HG03064 (cell line): ENCODE measurements around the gene MRTFA.
A peak's percentile ranks its signal among the peaks of the same experiment; 100 is the strongest.
"Not testable (repeated sequence)": the region's sequence is repeated elsewhere in the genome, so short reads cannot be mapped to it uniquely, and the experiment has no call there.

Source experiments
- ATAC-seq: cut with Tn5 transposase; IDR thresholded peaks from one replicate; pipeline ENCODE4 v1.9.1; 2021; ENCODE audit warnings: low read depth; ENCODE audit not compliant: unreplicated experiment

The MRTFA gene

DNA sequence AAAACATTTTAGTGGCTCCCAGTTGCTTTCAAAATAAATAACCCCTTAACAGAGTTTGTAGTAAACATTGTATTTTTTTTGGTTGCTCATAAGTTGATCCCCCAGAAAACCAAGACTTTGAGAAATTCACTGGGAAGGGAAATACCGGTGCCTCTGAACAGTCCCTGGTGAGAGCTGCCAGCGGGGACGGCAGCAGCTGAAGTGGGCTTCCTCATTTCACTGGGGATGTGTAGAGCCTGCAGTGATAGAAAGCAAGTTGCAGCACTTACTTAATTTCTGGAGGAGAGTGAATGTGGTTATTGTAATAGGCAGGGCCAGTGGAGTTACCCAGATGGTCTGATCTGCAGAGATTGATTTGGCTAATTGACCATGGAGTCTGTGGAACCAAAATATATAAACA, 24.2 kb upstream of the MRTFA start:
- no peak for ATAC-seq

DNA sequence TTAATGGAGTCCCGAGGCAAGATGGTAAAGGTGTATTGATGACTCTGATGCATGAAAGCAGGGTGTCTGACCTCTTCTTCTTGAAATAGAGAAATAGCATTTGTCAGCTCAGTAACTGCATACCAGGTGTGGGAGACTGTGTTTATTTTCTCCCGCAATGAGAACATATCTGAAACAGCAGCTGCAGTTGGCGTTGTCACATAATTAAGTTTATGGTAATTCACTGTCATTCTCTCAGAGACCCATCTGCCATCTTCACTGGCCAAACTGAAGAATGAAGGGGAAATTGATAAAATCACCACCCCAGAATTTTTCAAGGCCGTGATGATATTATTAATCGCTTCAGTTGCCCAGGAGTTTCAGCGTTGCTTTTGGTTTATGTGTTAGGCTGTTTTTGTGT, 22.6 kb upstream of the MRTFA start:
- ATAC-seq: no peak

DNA sequence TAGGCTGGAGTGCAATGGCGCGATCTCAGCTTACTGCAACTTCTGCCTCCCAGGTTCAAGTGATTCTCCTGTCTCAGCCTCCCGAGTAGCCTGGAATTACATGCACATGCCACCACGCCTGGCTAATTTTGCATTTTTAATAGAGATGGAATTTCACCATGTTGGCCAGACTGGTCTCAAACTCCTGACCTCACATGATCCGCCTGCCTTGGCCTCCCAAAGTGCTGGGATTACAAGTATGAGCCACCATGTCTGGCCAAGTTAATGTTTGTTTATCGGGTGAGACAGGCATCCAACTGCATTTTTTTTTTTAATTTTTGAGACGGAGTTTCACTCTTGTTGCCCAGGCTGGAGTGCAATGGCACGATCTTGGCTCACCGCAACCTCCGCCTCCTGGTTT, 20.1 kb upstream of the MRTFA start:
- not testable (repeated sequence) for ATAC-seq

DNA sequence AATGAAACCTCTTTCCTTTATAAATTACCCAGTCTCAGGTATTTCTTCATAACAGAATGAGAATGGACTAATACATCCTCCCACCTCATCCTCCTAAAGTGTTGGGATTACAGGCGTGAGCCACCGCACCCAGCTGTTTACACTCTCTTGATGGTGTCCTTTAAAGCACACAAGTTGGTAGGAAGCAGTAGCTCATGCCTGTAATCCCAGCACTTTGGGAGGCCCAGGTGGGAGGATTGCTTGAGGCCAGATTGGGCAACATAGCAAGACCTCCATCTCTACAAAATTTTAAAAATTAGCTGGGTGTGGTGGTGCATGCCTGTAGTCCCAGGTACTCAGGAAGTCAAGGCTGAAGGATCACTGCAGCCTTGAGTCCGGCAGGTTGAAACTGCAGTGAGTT, 19.4 kb upstream of the MRTFA start:
- not testable (repeated sequence) for ATAC-seq

DNA sequence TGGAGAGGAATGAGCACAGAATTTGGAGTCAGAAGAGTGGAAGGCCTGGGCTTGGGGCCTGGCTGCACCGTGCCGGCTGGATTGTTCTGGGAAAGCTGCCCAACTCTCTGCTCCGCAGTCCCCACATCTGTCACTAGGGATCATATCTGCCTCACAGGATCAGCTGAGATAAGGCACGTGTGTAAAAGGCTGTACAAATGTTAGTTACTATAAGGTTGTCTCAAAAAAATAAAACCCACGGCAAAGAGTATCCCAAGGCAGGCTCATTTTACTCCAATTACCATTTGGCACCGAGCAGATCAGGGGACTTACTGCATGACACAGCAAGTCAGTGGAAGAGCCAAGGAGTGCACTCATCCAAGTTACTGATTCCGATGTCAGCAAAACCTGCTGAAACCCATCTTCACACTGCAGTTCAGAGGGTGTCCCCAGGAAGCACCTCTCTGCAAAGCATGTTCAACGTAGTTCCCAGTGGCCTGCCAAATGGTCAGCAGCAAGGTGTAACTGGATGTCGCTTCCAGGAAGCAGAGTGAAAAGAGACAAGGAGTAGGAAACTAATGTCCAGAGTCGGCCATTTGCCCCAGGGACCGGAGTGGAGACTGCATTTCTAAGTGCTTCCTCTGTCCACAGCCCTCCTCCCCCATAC, 18.1 kb upstream of the MRTFA start:
- no peak for ATAC-seq

DNA sequence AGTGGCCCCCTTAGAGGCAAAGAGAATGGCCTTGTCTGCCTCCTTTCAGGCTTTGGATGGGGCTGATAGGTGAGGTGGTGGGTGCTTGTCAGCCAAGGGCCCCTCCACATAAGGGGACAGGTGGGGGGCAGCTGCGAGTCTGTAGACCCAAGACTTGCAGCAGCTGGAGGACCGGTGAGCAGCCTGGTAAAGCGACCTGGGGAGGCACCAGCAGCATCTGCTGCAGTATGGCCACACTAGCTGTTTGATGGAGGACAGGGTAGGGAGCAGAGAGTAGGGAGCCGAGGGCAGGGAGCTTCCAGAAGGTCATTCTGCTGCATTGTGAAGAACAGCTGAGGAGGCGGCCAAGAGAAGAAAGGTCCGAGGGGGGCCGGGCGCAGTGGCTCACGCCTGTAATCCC, 16.8 kb upstream of the MRTFA start:
- no peak for ATAC-seq

DNA sequence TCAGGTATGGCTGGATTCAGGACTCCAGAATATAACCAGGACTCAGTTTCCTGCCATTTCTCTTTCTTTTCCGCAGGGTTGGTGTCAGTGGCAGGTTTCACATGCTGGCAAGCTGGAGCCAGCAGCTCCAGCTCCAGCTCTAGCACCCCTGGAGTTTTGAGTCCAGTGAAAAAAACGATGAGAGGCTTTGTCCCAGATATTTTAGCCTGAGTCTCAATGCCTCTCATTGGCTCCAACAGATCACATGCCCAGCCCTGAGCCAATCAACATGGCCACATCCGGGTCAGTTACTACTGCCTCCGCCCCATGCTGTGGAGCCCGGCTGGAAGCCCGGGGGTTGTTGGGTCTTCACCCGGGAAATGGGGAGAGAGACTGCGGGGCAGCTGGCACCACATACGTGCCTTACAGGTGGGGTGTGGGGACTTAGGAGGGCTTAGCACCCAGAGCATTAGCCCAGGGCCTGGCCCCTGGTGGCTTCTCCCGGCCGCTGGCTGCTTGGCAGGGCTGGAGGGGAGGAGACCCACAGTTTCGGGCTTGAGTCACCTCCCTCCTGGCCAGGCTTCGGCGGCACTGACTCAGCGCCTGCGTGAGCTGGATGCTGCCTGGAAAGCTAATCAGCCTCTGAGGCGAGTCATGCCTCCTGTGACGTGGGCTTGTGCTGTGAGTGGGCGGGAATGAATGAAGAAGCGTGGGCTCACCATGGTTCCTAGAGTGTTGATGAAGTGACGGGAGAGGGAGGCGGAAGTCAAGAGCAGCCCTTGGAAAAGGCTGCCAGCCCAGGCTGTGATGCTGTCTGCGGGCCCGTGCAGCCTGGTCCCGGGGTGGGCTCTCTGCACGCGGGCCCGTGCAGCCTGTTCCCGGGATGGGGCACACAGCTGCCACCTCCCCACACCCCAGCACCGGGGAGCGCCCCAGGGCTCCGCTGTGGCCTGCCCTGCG, 15.3 kb upstream of the MRTFA start:
- ATAC-seq: no peak

DNA sequence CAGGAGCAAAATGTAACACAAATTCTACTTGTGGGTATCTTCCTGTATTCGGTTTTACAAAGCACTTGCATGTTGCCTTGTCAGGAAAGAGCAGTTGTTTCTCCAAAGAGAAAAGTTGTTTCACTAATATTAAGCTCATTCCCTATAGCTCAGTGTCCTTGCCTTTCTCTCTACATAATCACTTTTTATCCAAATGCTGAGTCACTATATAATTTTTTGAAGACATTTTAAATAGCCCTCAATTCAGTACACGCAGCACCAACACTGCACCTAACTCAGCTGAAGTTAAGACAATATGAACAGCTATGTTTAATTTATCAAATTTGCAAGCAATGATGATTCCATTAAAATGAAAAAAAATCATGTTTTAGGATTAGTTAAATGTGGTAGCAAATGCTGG, 14.5 kb upstream of the MRTFA start:
- ATAC-seq: no peak

DNA sequence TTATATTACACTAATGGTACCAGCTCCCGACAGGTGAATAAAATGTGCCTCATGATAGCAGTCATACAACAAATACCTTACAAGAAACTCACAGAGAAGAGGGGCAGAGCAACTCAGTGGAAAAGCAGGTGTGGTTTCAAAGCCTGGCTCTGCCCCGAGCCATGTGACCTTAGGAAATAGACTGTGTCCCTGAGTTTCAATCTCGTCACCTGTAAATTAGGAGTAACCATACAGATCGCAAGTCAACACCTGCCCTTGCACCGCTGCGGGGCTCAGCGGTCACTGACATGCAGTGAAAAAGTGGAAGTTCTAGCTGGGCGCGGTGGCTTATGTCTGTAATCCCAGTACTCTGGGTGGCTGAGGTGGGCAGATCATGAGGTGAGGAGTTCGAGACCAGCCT, 11.9 kb upstream of the MRTFA start:
- no peak for ATAC-seq

DNA sequence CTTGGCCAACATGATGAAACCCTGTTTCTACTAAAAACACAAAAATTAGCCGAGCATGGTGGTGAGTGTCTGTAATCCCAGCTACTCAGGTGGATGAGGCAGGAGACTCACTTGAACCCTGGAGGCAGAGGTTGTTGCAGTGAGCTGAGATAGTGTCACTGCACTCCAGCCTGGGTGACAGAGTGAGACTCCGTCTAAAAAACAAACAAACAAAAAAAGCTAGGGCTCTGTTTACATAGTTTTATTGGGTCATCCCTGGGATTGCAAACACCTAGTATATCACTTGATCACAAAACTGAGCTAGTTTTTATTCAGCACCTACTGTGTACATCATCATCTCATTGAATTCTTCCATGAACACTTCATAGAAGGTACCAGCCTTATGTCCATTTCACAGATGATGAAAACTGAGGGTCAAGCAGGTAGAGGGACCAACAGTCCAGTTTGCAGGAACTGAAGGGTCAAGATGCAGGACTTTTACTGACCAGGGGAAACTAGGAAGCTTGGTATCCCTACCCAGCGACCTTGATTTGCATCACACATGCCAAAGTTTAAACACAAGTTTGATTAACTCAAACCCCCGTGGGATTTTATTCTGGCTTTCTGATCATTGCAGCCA, 9.2 kb upstream of the MRTFA start:
- ATAC-seq: no peak

DNA sequence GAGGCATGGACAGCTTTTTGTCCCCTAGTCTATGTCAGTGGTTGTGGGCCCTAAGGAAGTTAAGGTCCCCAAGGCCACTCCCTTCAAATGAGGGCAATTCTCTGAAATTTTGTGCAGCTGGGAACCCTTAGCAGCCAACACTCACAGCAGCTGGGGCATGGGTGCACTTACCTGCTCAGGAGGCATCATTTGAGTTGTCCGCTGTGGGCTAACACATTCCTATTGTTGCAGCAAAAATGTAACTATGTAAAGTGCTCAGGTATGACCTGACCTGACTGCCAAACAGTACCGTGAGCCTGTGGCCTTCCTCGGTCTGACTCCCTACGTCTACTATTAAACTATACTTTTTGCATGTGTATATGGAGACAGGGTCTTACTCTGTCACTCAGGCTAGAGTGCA, 5.8 kb upstream of the MRTFA start:
- ATAC-seq: no peak

DNA sequence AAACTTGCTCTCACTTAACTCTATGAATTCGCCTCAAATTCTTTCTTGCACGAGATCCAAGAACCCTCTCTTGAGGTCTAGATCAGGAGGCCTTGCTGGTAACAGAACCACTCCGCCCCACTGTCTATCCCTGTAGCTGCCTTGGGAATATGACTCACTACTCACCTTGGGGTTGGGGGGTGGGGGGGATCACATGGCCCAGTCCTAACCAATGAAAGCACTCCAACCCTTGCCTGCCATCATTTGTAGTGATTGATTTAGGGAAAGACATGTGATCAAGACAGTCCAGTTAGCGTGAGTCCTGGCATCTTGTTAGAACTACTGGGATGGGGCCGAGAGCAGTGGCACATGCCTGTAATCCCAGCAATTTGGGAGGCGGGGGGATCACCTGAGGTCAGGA, 4.8 kb upstream of the MRTFA start:
- ATAC-seq: no peak

DNA sequence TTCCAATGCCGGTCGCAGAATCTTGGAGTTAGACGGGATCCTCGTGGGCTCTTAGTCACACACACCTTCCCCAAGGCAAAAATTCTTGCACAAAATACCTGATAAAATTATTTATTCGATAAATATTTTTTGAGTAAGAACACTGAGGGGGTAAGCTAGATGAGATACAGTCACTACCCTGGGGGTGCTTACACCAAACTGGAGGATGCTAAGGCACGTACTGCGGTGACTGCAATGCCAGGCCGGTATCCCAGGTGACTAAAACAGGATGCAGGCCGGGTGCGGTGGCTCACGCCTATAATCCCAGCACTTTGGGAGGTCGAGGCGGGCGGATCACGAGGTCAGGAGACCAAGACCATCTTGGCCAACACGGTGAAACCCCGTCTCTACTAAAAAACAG, 1.7 kb upstream of the MRTFA start:
- no peak for ATAC-seq

DNA sequence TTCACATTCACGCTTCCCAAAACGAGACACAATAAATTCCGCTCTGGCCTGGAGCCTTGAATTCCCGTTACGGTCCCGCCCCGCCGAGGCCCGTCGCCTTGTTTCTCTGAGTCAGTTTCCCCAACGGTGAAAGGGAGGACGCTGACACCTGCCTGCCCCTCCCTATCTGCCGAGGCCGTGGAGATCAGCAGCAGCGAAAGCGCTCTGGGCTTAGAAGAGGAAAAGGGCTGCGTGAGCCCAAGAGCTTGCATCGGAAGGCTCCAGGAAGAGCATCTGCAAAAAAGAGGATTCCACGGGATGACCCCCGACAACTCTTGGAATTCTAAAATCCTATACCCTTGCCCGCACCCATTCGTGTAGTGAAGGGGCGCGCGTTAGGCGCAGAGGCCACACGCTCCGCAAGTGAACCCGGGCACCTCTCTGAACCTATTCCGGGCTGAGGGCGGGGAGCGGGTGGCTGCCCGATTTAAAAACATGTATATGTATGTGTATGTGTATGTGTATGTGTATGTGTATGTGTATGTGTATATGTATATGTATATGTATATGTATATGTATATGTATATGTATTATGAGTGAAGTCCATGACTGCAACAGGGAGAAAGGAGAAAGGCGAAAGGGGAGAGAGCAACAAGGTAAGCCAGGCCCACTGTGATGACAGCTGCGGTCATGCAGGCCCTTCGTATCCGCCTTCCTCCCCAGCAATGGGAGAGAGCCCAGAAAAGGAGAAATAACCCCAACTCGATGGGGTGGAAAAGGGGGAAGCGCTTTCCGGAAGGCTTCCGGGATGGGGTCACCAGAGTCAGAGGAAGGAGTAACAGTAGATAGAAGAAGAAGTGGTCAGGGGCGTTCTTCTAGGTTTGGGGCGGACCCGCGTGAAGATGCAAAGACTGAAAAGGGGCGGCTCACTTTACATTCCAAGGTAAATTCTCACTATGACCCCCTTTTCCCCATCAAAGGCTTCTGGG, 948 bp upstream of the MRTFA start:
- peak; percentile 25 for ATAC-seq

DNA sequence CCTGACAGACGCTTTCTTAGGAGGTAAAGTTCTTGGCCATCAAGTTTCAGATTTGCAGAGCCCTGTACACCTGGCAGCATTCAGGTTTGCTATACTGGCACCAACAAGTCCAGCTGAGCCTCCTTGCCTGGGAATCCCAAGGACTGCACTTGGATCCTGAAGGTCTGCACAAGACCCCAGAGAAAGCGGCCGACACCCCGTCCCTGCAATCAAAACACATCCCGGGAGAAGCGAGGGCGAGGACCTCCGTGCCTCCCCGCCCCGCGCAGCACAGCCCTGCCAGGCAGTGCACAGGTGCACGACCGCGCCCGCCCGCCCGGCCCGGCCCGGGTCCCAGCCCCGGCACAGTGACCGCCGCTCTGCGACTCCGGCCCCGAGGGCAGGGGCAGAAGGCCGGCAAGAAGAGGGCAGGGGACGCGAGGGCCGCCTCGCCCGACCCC, 559 bp downstream of the MRTFA start:
- peak; percentile 4 for ATAC-seq

DNA sequence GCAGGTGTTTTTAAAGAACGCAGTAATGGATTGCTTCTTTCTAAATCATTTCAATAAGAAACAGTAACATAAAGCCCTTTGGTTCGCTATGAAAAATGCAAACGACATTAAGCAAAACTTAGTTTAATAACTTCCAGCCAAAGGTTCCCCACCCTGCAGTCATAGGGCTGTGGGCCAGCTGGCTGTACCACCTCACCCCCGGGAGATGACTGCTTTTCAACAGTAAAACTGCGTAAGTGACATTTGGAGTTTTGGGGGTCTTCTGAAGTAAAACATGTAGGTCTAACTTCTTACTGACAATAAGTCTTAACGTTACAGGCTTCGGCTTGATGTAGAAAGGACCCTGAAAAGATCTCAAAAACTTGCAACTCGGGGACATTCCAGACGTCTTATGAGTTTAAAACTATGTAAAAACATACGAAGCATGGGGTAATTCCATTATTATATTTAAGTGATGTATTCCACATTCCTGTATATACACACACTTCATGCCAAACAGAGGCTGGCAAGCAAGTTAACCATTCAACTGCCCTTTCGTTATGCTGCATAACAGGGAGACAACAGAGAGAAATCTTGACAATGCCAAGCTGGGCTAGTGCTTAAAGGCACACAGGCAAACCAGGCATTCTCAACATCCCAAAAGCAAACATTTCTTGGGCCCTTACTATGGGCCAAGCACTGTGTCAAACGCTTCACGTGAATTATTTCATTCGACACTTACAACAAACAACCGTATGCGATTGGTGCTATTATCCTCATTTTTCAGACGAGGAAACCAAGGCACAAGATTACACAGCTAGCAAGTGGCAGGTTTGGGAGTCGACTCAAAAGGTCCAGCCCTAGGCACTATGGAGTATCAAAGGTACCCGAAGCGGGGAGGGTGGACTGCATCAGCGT, 1.2 kb downstream of the MRTFA start:
- ATAC-seq: no peak

DNA sequence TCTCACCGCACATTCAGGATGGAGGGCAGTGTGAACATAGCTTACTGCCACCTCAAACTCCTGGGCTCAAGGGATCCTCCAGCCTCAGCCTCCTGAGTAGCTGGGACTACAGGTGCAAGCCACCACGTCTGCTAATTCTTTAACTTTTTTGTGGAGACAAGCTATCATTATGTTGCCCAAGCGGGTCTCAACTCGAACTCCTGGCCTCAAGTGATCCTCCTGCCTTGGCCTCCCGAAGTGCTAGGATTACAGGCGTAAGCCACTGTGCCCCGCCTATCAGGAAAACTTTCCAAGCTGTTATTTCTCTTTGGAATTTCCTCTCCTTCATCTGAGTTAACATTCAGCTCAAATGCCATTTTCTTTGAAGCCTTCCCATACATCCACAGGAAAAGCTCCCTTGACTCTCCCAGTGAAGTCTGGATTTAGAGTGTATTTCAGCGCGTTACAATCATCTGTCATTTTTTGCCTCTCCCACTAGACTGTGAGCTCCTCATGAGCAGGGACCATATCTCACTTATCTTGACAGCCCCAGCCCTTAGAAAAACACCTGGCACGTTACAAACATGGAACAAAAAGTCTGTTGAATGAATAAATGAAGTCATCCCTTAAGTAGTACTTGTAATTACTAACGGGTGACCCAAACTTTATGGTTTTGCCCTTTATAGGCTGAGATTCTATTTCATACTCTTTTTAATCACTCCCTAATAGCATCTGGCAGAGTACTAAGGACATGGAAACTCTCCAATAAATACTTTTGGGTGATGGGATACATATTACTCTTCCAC, 2.2 kb downstream of the MRTFA start:
- ATAC-seq: no peak

DNA sequence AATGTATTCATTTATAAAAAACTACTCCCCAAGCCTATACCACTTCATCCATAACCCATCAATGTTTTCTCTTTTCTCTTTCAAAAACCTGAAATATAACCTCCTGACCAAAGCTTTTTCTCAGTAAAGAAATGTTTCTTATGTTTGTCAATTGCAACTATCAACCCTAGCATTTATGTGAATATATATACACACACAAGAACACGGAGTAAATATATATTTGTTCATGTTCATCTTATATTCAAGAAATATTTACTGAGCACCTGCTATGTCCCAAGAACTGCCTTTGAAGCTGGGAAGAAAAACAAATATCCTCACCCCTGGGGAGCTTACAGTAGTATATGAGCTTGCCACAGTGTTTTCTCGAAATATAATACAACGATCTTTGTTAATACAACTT, 3.5 kb downstream of the MRTFA start:
- ATAC-seq: no peak

DNA sequence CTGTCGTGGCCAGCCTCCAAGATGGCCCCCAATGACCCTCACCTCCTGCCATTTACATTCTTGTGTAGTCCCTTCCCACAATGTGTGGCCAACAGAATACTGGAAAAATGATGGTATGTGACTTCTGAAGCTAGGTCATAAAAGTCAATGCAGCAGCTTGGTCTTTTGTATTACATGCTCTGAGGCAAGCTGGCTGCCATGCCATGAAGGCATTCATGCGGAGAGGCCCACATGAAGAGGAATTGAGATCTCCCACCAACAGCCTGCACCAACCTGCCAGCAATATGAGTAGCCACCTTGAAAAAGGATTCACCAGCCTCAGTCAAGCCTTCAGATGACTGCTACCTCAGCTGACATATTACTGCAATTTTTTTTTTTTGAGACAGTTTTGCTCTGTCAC, 4.6 kb downstream of the MRTFA start:
- no peak for ATAC-seq
